GM21619 (cell line): Measurements from ENCODE around the gene SEC11A.
A peak's percentile ranks its signal among the peaks of the same experiment; 100 is the strongest.
"Not testable (repeated sequence)": the region's sequence is repeated elsewhere in the genome, so short reads cannot be mapped to it uniquely, and the experiment has no call there.

Source experiments
- ATAC-seq: cut with Tn5 transposase; IDR thresholded peaks from one replicate; pipeline ENCODE4 v1.9.1; 2021; ENCODE audit not compliant: unreplicated experiment

The SEC11A gene

GRCh38 chr15:84716036-84716732, at the start of gene SEC11A:
Gene SEC11A, minus strand, starts transcription at chr15:84716139. Its CDS starts 64 bp downstream, at chr15:84716075.
- peak; percentile 91 for ATAC-seq

GRCh38 chr15:84765675-84766074, 49.7 kb upstream of the SEC11A start:
- no peak for ATAC-seq

- ATAC-seq: no peak
These were observed 49.0 kb upstream of the SEC11A start for GRCh38 chr15:84764989-84765388.

- no peak for ATAC-seq
These were observed 48.6 kb upstream of the SEC11A start for GRCh38 chr15:84764585-84764984.

- ATAC-seq: no peak
These were observed 47.1 kb upstream of the SEC11A start for GRCh38 chr15:84762840-84763572.

GRCh38 chr15:84761607-84762131, 45.7 kb upstream of the SEC11A start:
- ATAC-seq: peak; percentile 75

GRCh38 chr15:84760219-84760618, 44.3 kb upstream of the SEC11A start:
- ATAC-seq: no peak

GRCh38 chr15:84759018-84759417, 43.1 kb upstream of the SEC11A start:
- no peak for ATAC-seq

- no peak for ATAC-seq
These were observed 40.0 kb upstream of the SEC11A start for GRCh38 chr15:84755736-84756527.

- not testable (repeated sequence) for ATAC-seq
These were observed 39.0 kb upstream of the SEC11A start for GRCh38 chr15:84754889-84755288.

- no peak for ATAC-seq
These were observed 36.8 kb upstream of the SEC11A start for GRCh38 chr15:84752700-84753099.

GRCh38 chr15:84752195-84752594, 36.3 kb upstream of the SEC11A start:
- no peak for ATAC-seq

GRCh38 chr15:84751721-84752120, 35.8 kb upstream of the SEC11A start:
- ATAC-seq: not testable (repeated sequence)

GRCh38 chr15:84750583-84751092, 34.7 kb upstream of the SEC11A start:
- ATAC-seq: peak; percentile 32

GRCh38 chr15:84749111-84749991, 33.4 kb upstream of the SEC11A start:
- ATAC-seq: peak; percentile 7

- peak; percentile 46 for ATAC-seq
These were observed 32.6 kb upstream of the SEC11A start, which contains the start of gene ZNF592 for GRCh38 chr15:84748274-84749110. Gene ZNF592, plus strand, starts transcription at chr15:84748592. Its CDS starts 34,084 bp downstream, at chr15:84782676.

- peak; percentile 42 for ATAC-seq
These were observed 31.7 kb upstream of the SEC11A start for GRCh38 chr15:84747416-84748273.

GRCh38 chr15:84741121-84741520, 25.2 kb upstream of the SEC11A start:
- no peak for ATAC-seq
